ENCODE results near the gene BHLHA9. TPM values are rescaled to one million over a fixed set of nuclear protein-coding genes. Genes with fewer than 3 reads are reported as not detected.

The BHLHA9 gene
- total RNA-seq, 1 donor from 2014 or later = not detected

GRCh38 chr17:1226308-1226707, 43.9 kb upstream of the BHLHA9 start:
- H3K27me3 ChIP-seq (ENCODE audit: low read depth) = peaks cover 52% of the 10 kb centered on the region

GRCh38 chr17:1227365-1227764, 42.9 kb upstream of the BHLHA9 start:
- intact Hi-C loops (cut with micrococcal nuclease) = no loop called here
- Histone ChIP-seq H3K27ac (replicated peaks) (no peak overlapping the region), H3K4me1 (peaks cover 37% of the 10 kb centered on the region), H3K9me3 (replicated peaks) (no peaks in the 10 kb centered on the region), H3K27me3 (ENCODE audit: low read depth) (peaks cover 58% of the 10 kb centered on the region), H3K4me3 (peak overlapping the region; percentile 69), H3K36me3 (no peaks in the 10 kb centered on the region)
- DNase-seq = no peak
- no peak for TF ChIP-seq CTCF (IDR thresholded peaks at IDR 0.05; ENCODE audit: borderline replicate concordance)

More at GRCh38 chr17:1226308-1226707, 43.9 kb upstream of the BHLHA9 start:
- H3K36me3 ChIP-seq = no peaks in the 10 kb centered on the region
- no peak overlapping the region for H3K4me3 ChIP-seq
- no peaks in the 10 kb centered on the region for H3K9me3 ChIP-seq (replicated peaks)
- peaks cover 29% of the 10 kb centered on the region for H3K4me1 ChIP-seq
- no peak for TF ChIP-seq CTCF (IDR thresholded peaks at IDR 0.05; ENCODE audit: borderline replicate concordance)
- intact Hi-C loops (cut with micrococcal nuclease) = no loop called here
- H3K27ac ChIP-seq (replicated peaks) = no peak overlapping the region
- no peak for DNase-seq

- Histone ChIP-seq H3K36me3 (no peaks in the 10 kb centered on the region), H3K4me3 (peak overlapping the region; percentile 69), H3K4me1 (peaks cover 37% of the 10 kb centered on the region), H3K9me3 (replicated peaks) (no peaks in the 10 kb centered on the region), H3K27me3 (ENCODE audit: low read depth) (peaks cover 66% of the 10 kb centered on the region), H3K27ac (replicated peaks) (no peak overlapping the region)
- peak; percentile 52 for DNase-seq
- TF ChIP-seq CTCF (IDR thresholded peaks at IDR 0.05; ENCODE audit: borderline replicate concordance) = no peak
- intact Hi-C loops (cut with micrococcal nuclease) = no loop called here
These were observed 42.1 kb upstream of the BHLHA9 start for GRCh38 chr17:1227917-1228780.

- Histone ChIP-seq H3K4me1 (peaks cover 37% of the 10 kb centered on the region), H3K27ac (replicated peaks) (peak overlapping the region; percentile 60), H3K36me3 (no peaks in the 10 kb centered on the region), H3K27me3 (ENCODE audit: low read depth) (peaks cover 70% of the 10 kb centered on the region), H3K9me3 (replicated peaks) (no peaks in the 10 kb centered on the region), H3K4me3 (peak overlapping the region; percentile 69)
- intact Hi-C loops (cut with micrococcal nuclease) = no loop called here
- TF ChIP-seq CTCF (IDR thresholded peaks at IDR 0.05; ENCODE audit: borderline replicate concordance) = no peak
- DNase-seq = no peak
These were observed 41.4 kb upstream of the BHLHA9 start for GRCh38 chr17:1228781-1229348.

- no peak for TF ChIP-seq CTCF (IDR thresholded peaks at IDR 0.05; ENCODE audit: borderline replicate concordance)
- peak; percentile 73 for DNase-seq
- no peaks in the 10 kb centered on the region for H3K9me3 ChIP-seq (replicated peaks)
- H3K4me1 ChIP-seq = peaks cover 40% of the 10 kb centered on the region
- no peaks in the 10 kb centered on the region for H3K36me3 ChIP-seq
- intact Hi-C loops (cut with micrococcal nuclease) = no loop called here
- peak overlapping the region; percentile 60 for H3K27ac ChIP-seq (replicated peaks)
- peaks cover 70% of the 10 kb centered on the region for H3K27me3 ChIP-seq (ENCODE audit: low read depth)
- peak overlapping the region; percentile 69 for H3K4me3 ChIP-seq
These were observed 40.8 kb upstream of the BHLHA9 start for GRCh38 chr17:1229349-1229899.

Data from left ventricle myocardium inferior (tissue), 1 donor.